CD8-positive, alpha-beta memory T cell (primary cell): ENCODE data around the gene RPS6KA2. TPM values are rescaled to one million over a fixed set of nuclear protein-coding genes. Genes with fewer than 3 reads are reported as not detected.

Source experiments
- CTCF ChIA-PET: fragments of 350-600 bp; sonication (Branson Sonifier 250); formaldehyde crosslinking; loops from one replicate; lab custom pipeline; 2021; ENCODE audit warnings: antibody characterized with exemption; lab: Charles Lee
- POLR2A ChIA-PET: fragments of 350-600 bp; sonication (Branson Sonifier 250); formaldehyde crosslinking; loops from one replicate; lab custom pipeline; 2021; ENCODE audit warnings: antibody characterized with exemption; lab: Charles Lee
- DNase-seq, 5 donors: peaks; one replicate each; pipeline versions ENCODE4 v3.0.0 to v3.0.0-alpha.2; 2020 to 2022; ENCODE audit warnings: mixed read lengths in 1 of 5
- H3K27ac ChIP-seq: one replicate; pipeline ENCODE4 v1.7.0; 2013; ENCODE audit warnings: low read depth, mild to moderate bottlenecking, low read length, moderate library complexity
- H3K27me3 ChIP-seq: 2 replicates; pipeline ENCODE4 v1.7.0; 2013; ENCODE audit warnings: low read length, mild to moderate bottlenecking; ENCODE audit not compliant: insufficient read depth, poor library complexity, severe bottlenecking
- H3K36me3 ChIP-seq: 2 replicates; pipeline ENCODE4 v1.7.0; 2013; ENCODE audit warnings: mild to moderate bottlenecking, low read length, moderate library complexity; ENCODE audit not compliant: insufficient read depth
- H3K4me1 ChIP-seq: 2 replicates; pipeline ENCODE4 v1.7.0; 2013; ENCODE audit warnings: mild to moderate bottlenecking, low read length, moderate library complexity; ENCODE audit not compliant: insufficient read depth
- H3K4me3 ChIP-seq: 2 replicates; pipeline ENCODE4 v1.7.0; 2013; ENCODE audit warnings: mild to moderate bottlenecking, low read length
- H3K9me3 ChIP-seq: 2 replicates; pipeline ENCODE4 v1.7.0; 2013; ENCODE audit warnings: mild to moderate bottlenecking, low read length
- H3K27ac Mint-ChIP-seq, 8 donors: one replicate each; pipeline ENCODE4 v1.8.0; 2020 to 2021; ENCODE audit warnings: mixed read lengths in 8 of 8, mild to moderate bottlenecking in 6 of 8, inconsistent platforms in 3 of 8, moderate library complexity in 3 of 8
- H3K27me3 Mint-ChIP-seq, 2 donors: one replicate each; pipeline ENCODE4 v1.8.0; 2020 to 2021; ENCODE audit warnings: mixed read lengths in 2 of 2, mild to moderate bottlenecking in 1 of 2, moderate library complexity in 1 of 2
- H3K36me3 Mint-ChIP-seq, 3 donors: one replicate each; pipeline ENCODE4 v1.8.0; 2020 to 2021; ENCODE audit warnings: mixed read lengths in 3 of 3, inconsistent platforms in 1 of 3, mild to moderate bottlenecking in 1 of 3
- H3K4me1 Mint-ChIP-seq, 3 donors: one replicate each; pipeline ENCODE4 v1.8.0; 2020 to 2021; ENCODE audit warnings: mixed read lengths in 3 of 3, inconsistent platforms in 1 of 3, mild to moderate bottlenecking in 1 of 3
- H3K4me3 Mint-ChIP-seq, 7 donors: one replicate each; pipeline ENCODE4 v1.8.0; 2020 to 2021; ENCODE audit warnings: mixed read lengths in 7 of 7, mild to moderate bottlenecking in 6 of 7, moderate library complexity in 4 of 7, inconsistent platforms in 2 of 7
- H3K9me3 Mint-ChIP-seq, 5 donors: one replicate each; pipeline ENCODE4 v1.8.0; 2020 to 2022; ENCODE audit warnings: mixed read lengths in 5 of 5, mild to moderate bottlenecking in 3 of 5, moderate library complexity in 2 of 5, inconsistent platforms in 1 of 5
- polyA plus RNA-seq: library from polyadenylated mRNA; unstranded; fragments of 300-500 nt; fragmentation: Illumina TruSeq; gene quantifications from one replicate; pipeline ENCODE4 v1.2.3, GENCODE V29; 2021
- total RNA-seq, 2 experiments: library from RNA; stranded (reverse); gene quantifications; one replicate each; pipeline ENCODE4 v1.2.3, GENCODE V29; 2021

RPS6KA2 gene
- total and polyA plus RNA-seq, 3 experiments from 2014 or later = 3.6 to 4.7 (median 4.6) TPM

DNA sequence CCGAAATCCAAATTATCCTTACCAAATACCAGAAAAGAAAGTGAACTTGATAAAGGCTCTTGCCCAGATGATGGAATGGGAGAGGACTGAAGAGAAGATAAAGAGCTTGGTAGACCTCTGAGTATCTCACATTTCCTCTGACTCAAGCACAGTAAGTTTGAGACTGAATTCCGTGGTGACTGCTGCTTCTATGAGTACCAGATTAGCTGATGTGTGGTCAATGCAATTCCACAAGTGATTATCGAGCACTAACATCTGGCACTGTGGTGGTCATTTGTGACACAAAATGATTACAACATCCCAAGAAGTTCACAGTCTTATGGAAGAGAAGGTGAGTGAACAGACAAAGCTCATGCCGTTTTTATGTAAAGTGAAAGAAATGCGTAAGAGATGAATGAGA is 2.6 kb upstream of the RPS6KA2 start:
- peaks cover 36 to 63% of the 10 kb centered on the region in 2 donors for H3K27me3 Mint-ChIP-seq
- Histone ChIP-seq H3K27ac (no peak overlapping the region), H3K9me3 (no peaks in the 10 kb centered on the region), H3K4me1 (peaks cover 14% of the 10 kb centered on the region), H3K4me3 (no peak overlapping the region), H3K36me3 (no peaks in the 10 kb centered on the region), H3K27me3 (peaks cover 12% of the 10 kb centered on the region)
- ChIA-PET POLR2A (no interaction called here), CTCF (interaction anchor here (0.9 to 1.9 kb wide), 3 partner anchors 8 to 248 kb away, joined by 3 to 5 read pairs (median 4); no protein-coding TSS in a partner anchor)
- H3K4me3 Mint-ChIP-seq = peak overlapping the region in 1 of 7 donors; percentile 99
- H3K4me1 Mint-ChIP-seq = peaks cover 15 to 21% (median 19%) of the 10 kb centered on the region in 3 donors
- DNase-seq = no peak
- no peak overlapping the region for H3K27ac Mint-ChIP-seq
- H3K36me3 Mint-ChIP-seq = peaks cover 0 to 4% (median 4%) of the 10 kb centered on the region in 3 donors
- no peaks in the 10 kb centered on the region for H3K9me3 Mint-ChIP-seq

GRCh38 chr6:166627875-166628801 is 1.1 kb upstream of the RPS6KA2 start:
- POLR2A ChIA-PET = interaction anchor here (0.6 to 1.2 kb wide), 4 partner anchors 45 to 310 kb away, joined by 4 to 6 read pairs (median 4); no protein-coding TSS in a partner anchor
- no peaks in the 10 kb centered on the region for H3K9me3 Mint-ChIP-seq
- peaks cover 0 to 4% (median 0%) of the 10 kb centered on the region in 3 donors for H3K36me3 Mint-ChIP-seq
- H3K4me3 Mint-ChIP-seq = peak overlapping the region; percentile 93 to 99 (median 96)
- no peaks in the 10 kb centered on the region for H3K36me3 ChIP-seq
- H3K4me1 ChIP-seq = peaks cover 14% of the 10 kb centered on the region
- H3K27ac ChIP-seq = peak overlapping the region; percentile 43
- DNase-seq = peak in 3 of 5 donors; percentile 46 to 78 (median 63)
- peaks cover 15 to 21% (median 19%) of the 10 kb centered on the region in 3 donors for H3K4me1 Mint-ChIP-seq
- peaks cover 12% of the 10 kb centered on the region for H3K27me3 ChIP-seq
- H3K4me3 ChIP-seq = peak overlapping the region; percentile 83
- peaks cover 36 to 57% of the 10 kb centered on the region in 2 donors for H3K27me3 Mint-ChIP-seq
- CTCF ChIA-PET = interaction anchor here (0.8 to 1.2 kb wide), 8 partner anchors 10 to 348 kb away, joined by 3 to 4 read pairs (median 4); no protein-coding TSS in a partner anchor
- no peaks in the 10 kb centered on the region for H3K9me3 ChIP-seq
- peak overlapping the region; percentile 5 to 95 (median 88) for H3K27ac Mint-ChIP-seq

- peaks cover 14% of the 10 kb centered on the region for H3K4me1 ChIP-seq
- DNase-seq = peak; percentile 4 to 62 (median 17)
- H3K27me3 Mint-ChIP-seq = peaks cover 30 to 54% of the 10 kb centered on the region in 2 donors
- no peaks in the 10 kb centered on the region for H3K9me3 ChIP-seq
- no peak overlapping the region for H3K27ac ChIP-seq
- peak overlapping the region; percentile 69 to 90 (median 82) for H3K4me3 Mint-ChIP-seq
- peak overlapping the region; percentile 60 for H3K4me3 ChIP-seq
- H3K36me3 Mint-ChIP-seq = peaks cover 0 to 4% (median 0%) of the 10 kb centered on the region in 3 donors
- no peaks in the 10 kb centered on the region for H3K9me3 Mint-ChIP-seq
- CTCF ChIA-PET = interaction anchor here (0.7 kb wide), 1 partner anchor 362 kb away, joined by 3 read pairs; no protein-coding TSS in a partner anchor
- peaks cover 12% of the 10 kb centered on the region for H3K27me3 ChIP-seq
- POLR2A ChIA-PET = interaction anchor here (0.6 to 1.2 kb wide), 3 partner anchors 138 to 372 kb away, joined by 3 to 6 read pairs (median 4); partner anchors contain the start of gene CEP43
- H3K4me1 Mint-ChIP-seq = peaks cover 15 to 21% (median 19%) of the 10 kb centered on the region in 3 donors
- peak overlapping the region in 3 of 8 donors; percentile 4 to 84 (median 14) for H3K27ac Mint-ChIP-seq
- no peaks in the 10 kb centered on the region for H3K36me3 ChIP-seq
Observed at GRCh38 chr6:166626177-166627032, 646 bp downstream of the RPS6KA2 start.

DNA sequence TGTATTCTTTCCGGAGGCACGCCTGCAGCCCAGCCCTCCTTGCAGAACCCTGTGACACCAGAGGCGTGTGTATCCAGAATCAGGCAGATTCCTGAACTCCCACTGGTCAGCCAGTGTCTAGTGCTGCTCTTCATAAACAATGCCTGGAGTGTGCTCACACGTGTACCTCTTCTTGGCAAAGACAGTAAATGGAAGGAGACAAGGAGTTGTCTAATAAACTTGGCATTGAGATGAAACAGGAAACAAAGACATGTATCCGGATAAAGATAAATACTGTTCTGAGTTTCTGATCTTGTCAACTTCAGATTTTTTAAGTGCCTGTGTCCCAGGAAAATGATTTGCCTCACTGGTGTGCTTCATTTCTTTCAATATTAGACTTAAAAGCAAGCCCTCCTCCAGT is 1.7 kb downstream of the RPS6KA2 start:
- H3K27ac ChIP-seq = no peak overlapping the region
- peak overlapping the region in 1 of 8 donors; percentile 16 for H3K27ac Mint-ChIP-seq
- peaks cover 14% of the 10 kb centered on the region for H3K4me1 ChIP-seq
- peaks cover 15 to 21% (median 19%) of the 10 kb centered on the region in 3 donors for H3K4me1 Mint-ChIP-seq
- DNase-seq = no peak
- no peaks in the 10 kb centered on the region for H3K9me3 Mint-ChIP-seq
- H3K4me3 ChIP-seq = no peak overlapping the region
- H3K27me3 ChIP-seq = peaks cover 12% of the 10 kb centered on the region
- H3K36me3 ChIP-seq = no peaks in the 10 kb centered on the region
- CTCF ChIA-PET = no interaction called here
- peaks cover 30 to 47% of the 10 kb centered on the region in 2 donors for H3K27me3 Mint-ChIP-seq
- no peaks in the 10 kb centered on the region for H3K9me3 ChIP-seq
- POLR2A ChIA-PET = no interaction called here
- peak overlapping the region in 2 of 7 donors; percentile 69 to 79 for H3K4me3 Mint-ChIP-seq
- H3K36me3 Mint-ChIP-seq = peaks cover 0 to 4% (median 0%) of the 10 kb centered on the region in 3 donors

DNA sequence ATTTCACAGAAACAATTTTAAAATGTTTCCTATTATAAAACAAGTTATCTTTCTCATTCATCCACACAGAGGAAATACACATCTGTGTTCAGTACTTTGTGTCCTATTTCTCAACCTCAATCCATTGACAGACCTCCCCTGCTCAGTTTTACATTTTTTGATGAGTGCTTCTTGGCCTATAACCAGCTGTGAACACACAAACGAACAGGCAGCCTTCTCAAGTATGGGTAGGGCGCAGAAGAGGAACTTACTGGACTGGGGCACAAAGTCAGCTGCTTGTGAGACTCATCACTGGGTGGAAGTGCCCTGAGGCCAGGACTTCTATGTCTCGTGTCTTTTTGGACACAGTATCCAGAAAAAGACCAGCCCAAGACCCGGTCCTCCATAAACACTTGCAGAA is 2.8 kb downstream of the RPS6KA2 start:
- peaks cover 10% of the 10 kb centered on the region for H3K27me3 ChIP-seq
- peaks cover 0 to 4% (median 0%) of the 10 kb centered on the region in 3 donors for H3K36me3 Mint-ChIP-seq
- no peak overlapping the region for H3K27ac ChIP-seq
- H3K4me3 Mint-ChIP-seq = no peak overlapping the region
- ChIA-PET POLR2A (interaction anchor here (0.5 kb wide), 1 partner anchor 243 kb away, joined by 3 read pairs; no protein-coding TSS in a partner anchor), CTCF (no interaction called here)
- H3K9me3 Mint-ChIP-seq = no peaks in the 10 kb centered on the region
- H3K9me3 ChIP-seq = no peaks in the 10 kb centered on the region
- peaks cover 15 to 21% (median 19%) of the 10 kb centered on the region in 3 donors for H3K4me1 Mint-ChIP-seq
- no peak overlapping the region for H3K4me3 ChIP-seq
- no peak for DNase-seq
- H3K27ac Mint-ChIP-seq = no peak overlapping the region
- H3K36me3 ChIP-seq = no peaks in the 10 kb centered on the region
- peaks cover 14% of the 10 kb centered on the region for H3K4me1 ChIP-seq
- H3K27me3 Mint-ChIP-seq = peaks cover 26 to 40% of the 10 kb centered on the region in 2 donors

- peak overlapping the region in 2 of 7 donors; percentile 38 to 40 for H3K4me3 Mint-ChIP-seq
Observed at GRCh38 chr6:166623318-166623717, 3.7 kb downstream of the RPS6KA2 start.

GRCh38 chr6:166621114-166621540 is 5.9 kb downstream of the RPS6KA2 start:
- peaks cover 0 to 1% (median 0%) of the 10 kb centered on the region in 5 donors for H3K9me3 Mint-ChIP-seq
- no peak for DNase-seq
- POLR2A ChIA-PET = no interaction called here
- no peaks in the 10 kb centered on the region for H3K36me3 ChIP-seq
- H3K36me3 Mint-ChIP-seq = peaks cover 0 to 1% (median 0%) of the 10 kb centered on the region in 3 donors
- H3K27me3 ChIP-seq = no peaks in the 10 kb centered on the region
- CTCF ChIA-PET = interaction anchor here (1.2 kb wide), 1 partner anchor 9 kb away, joined by 5 read pairs; no protein-coding TSS in a partner anchor
- peaks cover under 1% of the 10 kb centered on the region for H3K4me1 ChIP-seq
- H3K27me3 Mint-ChIP-seq = peaks cover 22 to 35% of the 10 kb centered on the region in 2 donors
- no peak overlapping the region for H3K4me3 ChIP-seq
- H3K27ac Mint-ChIP-seq = no peak overlapping the region
- H3K4me3 Mint-ChIP-seq = no peak overlapping the region
- peaks cover 4 to 7% (median 6%) of the 10 kb centered on the region in 3 donors for H3K4me1 Mint-ChIP-seq
- H3K9me3 ChIP-seq = no peaks in the 10 kb centered on the region
- H3K27ac ChIP-seq = no peak overlapping the region

More at GRCh38 chr6:166623318-166623717, 3.7 kb downstream of the RPS6KA2 start:
- no peak for DNase-seq
- Mint-ChIP-seq H3K27me3 (peaks cover 24 to 35% of the 10 kb centered on the region in 2 donors), H3K36me3 (peaks cover 0 to 4% (median 0%) of the 10 kb centered on the region in 3 donors), H3K27ac (no peak overlapping the region), H3K9me3 (no peaks in the 10 kb centered on the region), H3K4me1 (peaks cover 11 to 17% (median 12%) of the 10 kb centered on the region in 3 donors)
- no peaks in the 10 kb centered on the region for H3K9me3 ChIP-seq
- H3K4me1 ChIP-seq = peaks cover 7% of the 10 kb centered on the region
- CTCF ChIA-PET = interaction anchor here (0.6 kb wide), 1 partner anchor 212 kb away, joined by 3 read pairs; no protein-coding TSS in a partner anchor
- peaks cover under 1% of the 10 kb centered on the region for H3K27me3 ChIP-seq
- H3K27ac ChIP-seq = no peak overlapping the region
- no peaks in the 10 kb centered on the region for H3K36me3 ChIP-seq
- H3K4me3 ChIP-seq = no peak overlapping the region
- POLR2A ChIA-PET = no interaction called here
